GM18517 (cell line): Measurements from ENCODE around the gene TMEM200C.

Experiments
- ATAC-seq: cut with Tn5 transposase; IDR thresholded peaks from one replicate; pipeline ENCODE4 v1.9.1; 2021; ENCODE audit warnings: mild to moderate bottlenecking, moderate library complexity; ENCODE audit not compliant: unreplicated experiment

Gene TMEM200C

DNA sequence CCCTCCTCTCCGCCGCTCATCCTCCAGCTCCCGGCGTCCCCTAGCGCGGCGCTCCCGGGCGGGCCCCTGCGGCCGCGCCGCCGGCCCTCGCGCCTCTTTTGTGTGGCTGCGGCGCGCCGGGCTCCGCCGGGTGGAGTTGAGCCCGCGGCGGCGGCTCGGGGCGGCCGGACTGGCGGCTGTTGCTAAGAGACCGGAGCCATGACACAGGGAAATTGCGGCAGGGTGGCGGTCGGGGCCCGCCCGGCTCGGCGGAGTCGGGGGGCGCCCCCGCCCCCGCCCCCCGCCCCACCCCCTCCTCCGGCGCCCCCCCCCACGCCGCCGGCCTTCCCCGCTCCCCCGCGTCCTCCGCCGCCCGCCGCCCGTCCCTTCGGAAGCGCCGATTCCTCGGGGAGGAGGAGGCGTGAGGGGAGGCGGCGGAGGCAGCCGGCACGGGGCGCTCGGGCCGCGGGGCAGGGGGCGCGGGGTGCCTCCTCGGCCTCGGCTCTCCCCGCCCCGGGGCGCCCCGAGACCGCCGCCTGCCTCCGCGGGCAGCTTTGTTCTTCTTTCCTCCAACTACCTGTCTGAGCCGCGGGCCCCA is at the start of gene TMEM200C:
Gene TMEM200C (minus strand): TSS at position 224 of the 577 bp plus-strand sequence. CDS start 3,459 bp downstream, outside the sequence.
- no peak for ATAC-seq

GRCh38 chr18:5944448-5944847 is 49.1 kb upstream of the TMEM200C start:
- no peak for ATAC-seq

DNA sequence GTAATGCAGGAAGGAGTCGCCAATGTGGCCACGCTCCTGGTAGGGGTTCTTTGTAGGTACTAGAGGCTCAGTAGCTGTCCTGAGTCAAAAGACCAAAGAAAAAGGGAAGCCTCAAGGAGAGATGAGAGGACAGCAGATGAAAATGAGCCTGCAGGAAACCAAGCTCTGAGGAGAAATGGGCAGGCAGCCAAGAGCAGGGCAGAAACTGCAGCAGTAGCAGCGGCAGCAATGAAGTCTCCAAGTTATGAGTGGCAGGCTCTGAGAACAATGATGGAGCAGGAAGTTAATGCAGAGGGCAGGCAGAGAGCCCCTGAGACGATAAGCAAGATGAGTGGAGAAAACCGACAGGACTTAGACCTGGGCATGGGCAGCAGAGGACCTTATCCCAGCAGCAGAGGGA is 48.2 kb upstream of the TMEM200C start:
- no peak for ATAC-seq

DNA sequence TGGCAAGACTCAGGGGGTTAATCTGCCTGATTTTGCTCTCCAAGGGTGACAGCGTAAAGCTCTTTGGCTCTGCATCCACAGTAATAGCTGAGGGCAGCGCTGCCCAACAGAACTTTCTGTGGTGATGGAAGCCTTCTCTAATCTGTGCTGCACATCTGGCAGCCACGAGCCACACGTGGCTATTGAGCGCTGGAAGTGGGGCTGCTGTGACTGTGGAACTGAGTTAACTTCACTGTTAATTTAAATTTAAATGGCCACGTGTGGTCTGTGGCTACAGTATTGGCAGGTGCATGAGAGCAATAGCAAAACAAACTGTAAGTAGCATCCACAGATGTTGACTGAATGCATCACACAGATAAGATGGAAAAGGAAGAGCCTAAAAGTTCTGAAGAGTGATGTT is 47.3 kb upstream of the TMEM200C start:
- ATAC-seq, result no peak

DNA sequence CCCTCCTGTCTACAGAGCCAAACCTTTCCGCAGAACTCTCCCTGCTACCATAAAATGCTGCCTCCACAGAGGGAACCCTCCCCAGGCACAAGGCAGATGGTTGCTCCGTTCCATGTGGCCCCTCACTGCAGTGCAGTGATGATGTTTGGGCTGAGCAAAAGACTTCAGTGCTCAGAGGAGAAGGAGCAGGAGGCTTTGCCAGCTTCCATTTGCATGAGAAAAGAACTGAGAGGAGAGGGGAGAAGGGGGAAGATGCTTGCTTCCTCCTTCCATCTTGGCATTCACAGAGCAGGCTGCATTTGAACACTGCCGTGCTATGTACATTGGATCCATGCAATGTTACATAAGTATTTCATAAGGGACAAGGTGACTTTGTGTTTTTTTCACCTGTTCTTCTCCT is 46.6 kb upstream of the TMEM200C start:
- ATAC-seq, result no peak

GRCh38 chr18:5939801-5940667 is 44.7 kb upstream of the TMEM200C start:
- no peak for ATAC-seq

GRCh38 chr18:5937795-5938194 is 42.5 kb upstream of the TMEM200C start:
- no peak for ATAC-seq

DNA sequence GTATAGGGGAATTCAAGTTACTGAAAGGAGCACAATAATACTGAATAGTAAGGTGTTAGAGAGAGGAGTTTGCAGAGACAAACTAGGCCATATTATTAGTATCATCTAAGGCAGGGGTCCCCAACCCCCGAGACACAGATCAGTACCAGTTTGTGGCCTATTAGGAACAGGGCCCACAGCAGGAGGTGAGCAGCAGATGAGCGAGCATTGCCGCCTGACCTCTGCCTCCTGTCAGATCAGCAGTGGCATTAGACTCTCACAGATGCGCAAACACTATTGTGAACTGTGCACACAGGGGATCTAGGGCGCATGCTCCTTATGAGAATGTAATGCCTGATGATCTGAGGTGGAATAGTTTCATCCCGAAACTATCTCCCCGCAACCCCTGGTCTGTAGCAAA is 41.8 kb upstream of the TMEM200C start:
- ATAC-seq, result no peak

DNA sequence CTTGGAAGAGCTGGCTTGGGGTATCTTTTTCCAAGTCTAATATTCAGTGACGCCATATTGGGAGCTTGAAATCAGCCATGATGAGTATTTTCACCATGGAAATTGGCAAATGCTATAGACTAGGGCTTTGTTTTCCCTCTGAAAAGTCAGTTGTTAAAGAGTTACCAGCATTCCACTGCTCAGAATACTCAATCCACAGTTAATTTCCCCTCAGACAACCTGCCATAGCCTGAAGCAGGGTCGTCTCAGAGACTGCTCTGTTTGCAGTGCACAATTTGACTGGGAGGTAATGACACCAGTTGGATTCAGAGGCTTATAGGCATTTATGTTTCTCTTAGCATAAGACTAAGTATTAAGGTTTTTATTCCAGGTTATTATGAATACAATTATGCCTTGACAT is 35.5 kb upstream of the TMEM200C start:
- no peak for ATAC-seq

DNA sequence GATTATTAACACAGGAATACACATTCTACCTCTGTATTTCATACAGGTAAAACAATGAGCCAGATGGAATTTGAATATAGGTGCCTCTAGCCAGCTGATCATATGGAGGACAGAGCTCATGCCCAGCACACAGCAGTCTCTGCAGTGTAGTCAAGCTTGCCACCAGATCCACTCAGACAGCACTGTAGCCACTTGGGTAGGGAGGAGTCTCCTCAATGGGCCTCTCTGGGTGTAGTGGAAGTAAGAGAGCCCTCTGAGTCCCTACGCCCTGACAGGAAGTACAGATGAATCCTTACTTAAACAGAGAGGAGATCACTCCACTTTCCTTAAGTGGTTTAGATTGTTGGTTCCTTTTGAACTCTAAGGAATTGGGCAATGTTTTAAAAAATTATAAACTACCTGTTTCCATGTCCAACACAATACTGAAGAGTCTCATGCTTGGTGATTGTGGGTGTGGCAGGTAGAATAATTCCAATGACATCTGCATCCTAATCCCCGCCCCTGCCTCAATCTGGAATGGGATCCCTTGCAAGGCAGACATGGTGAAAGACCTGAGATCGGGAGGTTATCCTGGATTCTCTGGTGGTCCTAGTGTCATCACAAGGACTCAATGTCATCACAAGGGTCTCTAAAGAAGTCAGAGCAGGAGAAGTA is 23.0 kb upstream of the TMEM200C start:
- no peak for ATAC-seq

DNA sequence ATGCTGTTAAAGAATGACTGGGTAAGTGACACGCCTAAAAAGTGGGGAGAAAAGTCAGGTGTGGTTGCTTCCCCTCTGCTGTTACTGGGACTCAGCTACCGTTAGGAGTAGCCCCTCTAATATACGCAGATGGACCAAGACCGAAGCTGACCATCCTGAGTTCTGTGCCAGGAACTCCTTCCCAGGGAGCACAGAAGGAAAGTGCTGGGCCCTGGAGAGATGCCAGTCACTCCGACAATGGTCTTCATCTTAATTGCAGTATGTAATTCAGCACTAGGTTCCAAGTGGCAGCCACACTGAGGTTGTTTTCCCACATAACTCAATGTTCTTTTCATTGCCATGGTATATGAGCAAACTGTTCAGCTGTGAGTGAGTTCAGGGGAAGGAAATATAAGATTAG is 19.6 kb upstream of the TMEM200C start:
- no peak for ATAC-seq

DNA sequence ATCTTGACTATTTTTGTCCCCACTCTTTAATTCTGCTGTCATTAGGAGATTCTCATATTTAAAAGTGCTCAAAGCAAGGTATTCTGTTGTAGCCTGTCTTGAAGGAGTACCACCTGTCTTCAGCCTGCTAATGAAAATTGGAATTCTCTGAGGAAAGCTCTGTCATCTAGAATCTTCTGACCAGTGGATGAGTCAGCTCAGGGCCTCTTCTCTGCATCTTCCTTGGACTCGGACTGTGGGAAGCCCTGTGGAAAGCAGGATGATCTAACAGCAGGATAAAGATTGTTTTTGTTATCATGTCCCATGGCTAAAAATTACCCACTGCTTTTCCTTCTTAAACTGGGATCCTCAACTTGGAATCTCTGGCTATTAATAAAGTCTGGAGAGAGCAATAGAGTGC is 18.7 kb upstream of the TMEM200C start:
- no peak for ATAC-seq

DNA sequence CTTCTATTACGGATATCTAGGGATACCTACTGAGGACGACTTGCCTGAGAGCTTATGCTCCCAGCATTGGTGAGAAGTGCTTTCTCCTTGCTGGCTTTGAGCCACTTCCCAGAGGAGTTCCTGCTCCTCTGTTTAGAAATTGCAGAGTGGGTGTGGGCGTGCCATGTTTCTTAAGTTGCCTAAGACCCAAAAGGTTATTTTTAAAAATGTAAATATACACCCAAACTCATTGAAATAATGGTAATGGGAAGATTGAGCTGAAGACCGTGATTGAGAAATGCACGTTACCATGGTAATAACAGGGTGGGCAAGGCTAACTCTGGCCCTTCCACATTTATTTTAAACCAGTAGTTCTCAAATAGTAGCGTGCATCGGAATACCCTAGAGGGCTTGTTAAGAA is 17.2 kb upstream of the TMEM200C start:
- ATAC-seq, result no peak

DNA sequence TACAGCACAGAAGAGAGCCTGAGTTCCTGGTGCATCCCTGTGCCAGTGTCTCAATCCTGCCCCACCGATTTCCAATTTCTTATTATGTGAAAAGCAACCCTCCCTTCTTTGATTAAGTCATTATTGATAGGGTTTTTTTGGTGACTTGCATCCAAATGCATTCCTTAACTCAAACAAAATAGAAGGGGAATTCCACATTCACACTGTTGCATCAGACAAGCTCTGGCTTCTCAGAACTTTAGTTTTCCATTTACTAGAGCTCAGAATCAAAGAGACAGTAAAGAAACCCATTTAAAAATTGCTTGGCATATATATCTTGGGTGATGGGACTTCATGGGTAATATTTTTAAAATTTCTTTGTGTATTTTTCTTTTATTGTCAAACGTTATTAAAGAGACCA is 13.8 kb upstream of the TMEM200C start:
- no peak for ATAC-seq

GRCh38 chr18:5903386-5903785 is 8.1 kb upstream of the TMEM200C start:
- ATAC-seq, result no peak

DNA sequence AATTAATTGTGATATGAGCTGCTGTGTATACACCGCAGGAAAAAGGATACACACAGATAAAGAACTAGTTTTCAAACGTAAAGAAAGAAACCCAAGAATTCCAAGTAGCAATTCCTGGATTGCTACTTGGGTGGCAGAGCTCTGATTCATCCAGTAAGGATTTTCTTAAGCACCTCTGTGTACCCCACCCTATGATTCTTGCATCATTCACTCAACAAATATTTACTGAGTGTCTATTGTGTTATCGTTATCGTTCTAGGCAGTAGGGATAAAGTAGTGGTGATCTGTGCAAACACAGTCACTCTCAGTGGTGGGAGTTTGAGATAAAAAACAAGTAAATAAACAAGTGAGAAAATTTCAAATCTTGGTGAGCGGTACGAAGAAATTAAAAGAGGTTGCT is 4.9 kb upstream of the TMEM200C start:
- no peak for ATAC-seq

- no peak for ATAC-seq
Measured at GRCh38 chr18:5899835-5900234, 4.5 kb upstream of the TMEM200C start.

DNA sequence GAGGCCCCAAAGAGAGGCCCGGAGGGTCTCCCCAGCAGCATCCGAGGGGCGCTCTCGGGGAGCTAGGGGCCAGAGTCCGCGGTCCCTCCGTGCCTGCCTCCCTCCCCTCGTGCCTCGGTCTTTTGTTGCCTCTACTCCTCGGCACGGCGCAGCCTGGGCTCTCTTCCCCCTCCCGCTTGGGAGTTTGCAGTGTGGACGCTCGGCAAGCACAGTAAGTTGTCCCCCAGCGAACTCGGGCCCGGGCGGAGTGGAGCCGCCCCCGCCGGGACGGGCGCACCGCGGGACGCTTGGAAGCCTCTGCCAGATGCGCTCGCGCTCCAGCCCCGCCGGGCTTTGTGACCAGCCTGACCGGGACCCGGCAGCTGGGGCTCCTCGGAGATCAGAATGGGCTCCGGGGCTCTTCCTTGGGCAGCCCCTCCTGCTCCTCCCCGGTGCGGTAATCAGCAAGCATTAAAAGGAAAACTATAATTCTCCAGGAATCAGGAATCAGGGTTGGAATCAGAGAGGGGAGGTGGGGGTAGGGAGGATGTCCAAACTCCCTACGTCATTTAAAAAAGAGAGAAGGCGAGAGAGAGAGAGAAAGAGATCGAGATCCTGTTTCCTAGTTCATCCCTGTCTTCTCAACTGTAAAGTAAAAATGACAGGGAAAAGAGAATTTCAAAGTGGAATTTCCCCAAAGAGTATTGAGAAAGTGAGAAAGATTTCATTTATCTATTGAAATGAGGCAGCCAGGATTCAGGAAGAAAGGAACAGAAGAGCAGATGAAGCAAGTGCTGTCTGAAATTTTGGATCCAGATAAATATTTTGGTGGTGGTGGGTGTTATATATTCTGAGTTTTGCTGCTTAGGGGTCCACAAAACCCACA is 786 bp upstream of the TMEM200C start:
- no peak for ATAC-seq

DNA sequence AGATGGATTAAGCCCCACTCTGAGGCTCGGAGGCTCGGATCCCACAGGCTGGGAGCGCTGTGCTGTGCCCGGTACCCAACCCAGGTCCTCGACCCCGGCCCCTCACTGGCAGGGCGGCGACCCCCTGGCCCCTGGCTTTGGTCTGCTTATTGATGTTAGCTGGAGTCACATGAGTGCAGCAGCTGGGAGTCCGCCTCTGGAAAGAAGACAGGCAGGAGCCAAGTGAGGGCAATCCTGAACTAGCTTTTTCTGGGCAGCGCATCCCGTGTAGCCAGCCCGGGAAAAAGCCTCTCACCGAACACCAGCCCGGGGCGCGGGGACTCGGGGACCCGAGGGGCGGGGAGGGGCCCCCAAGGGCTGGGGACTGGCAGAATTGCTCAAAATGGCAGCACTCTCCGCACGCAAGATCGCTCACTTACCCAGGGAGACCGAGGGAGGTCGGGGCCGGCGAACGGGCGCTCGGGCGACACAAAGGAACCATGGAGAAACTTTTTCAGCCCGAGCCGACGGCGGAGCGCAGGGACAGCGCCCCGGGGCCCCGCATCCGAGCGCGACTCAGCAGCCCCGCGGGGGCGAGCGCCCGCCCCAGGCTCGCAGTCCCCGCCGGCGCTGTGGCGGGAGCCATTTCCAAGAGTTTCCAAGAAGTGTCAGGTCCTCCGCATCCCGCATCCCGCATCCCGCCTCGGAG is 567 bp downstream of the TMEM200C start:
- ATAC-seq, result no peak

DNA sequence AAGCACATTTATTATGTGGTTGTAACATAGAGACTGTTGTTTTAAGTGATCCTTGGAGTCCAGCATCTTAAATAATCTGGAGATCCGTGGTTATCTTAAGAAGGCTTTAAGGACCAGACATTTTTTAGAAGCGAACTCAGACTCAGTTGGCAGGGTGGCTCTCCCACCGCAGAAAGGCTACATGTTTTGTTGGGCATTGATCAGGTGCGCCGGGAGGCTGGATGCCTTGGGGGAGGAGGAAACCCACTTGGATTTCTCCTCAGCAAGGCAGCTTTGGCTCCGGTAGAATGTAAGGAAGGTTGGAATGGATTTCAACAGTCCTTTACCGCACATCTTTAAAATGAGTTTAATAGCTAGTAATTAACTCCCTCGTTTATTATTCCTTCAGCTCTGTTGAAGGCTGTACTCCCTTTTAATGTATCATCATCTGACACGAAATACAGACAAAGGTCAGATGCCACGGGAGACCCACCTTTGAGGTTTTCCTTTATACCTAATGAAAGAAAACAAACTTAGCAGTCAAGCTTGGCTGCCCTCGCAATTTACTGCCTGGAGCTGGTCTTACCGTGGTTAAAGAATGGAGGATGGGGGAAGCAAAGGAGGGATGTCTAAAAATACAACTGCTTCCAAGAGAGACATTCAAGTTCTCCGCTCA is 1.2 kb downstream of the TMEM200C start:
- no peak for ATAC-seq
